HG03175 (cell line): ENCODE measurements around the gene PTEN.

Experiments used
- ATAC-seq: cut with Tn5 transposase; IDR thresholded peaks from one replicate; pipeline ENCODE4 v1.9.1; 2021; ENCODE audit warnings: mild to moderate bottlenecking, moderate library complexity; ENCODE audit not compliant: unreplicated experiment

Gene PTEN

GRCh38 chr10:87915989-87916388 lies 52.6 kb downstream of the PTEN start:
- ATAC-seq = no peak

- no peak for ATAC-seq
Observed at GRCh38 chr10:87916515-87916914, 53.1 kb downstream of the PTEN start.

GRCh38 chr10:87918254-87918859 lies 54.9 kb downstream of the PTEN start:
- no peak for ATAC-seq

- ATAC-seq = no peak
Observed at GRCh38 chr10:87920538-87920937, 57.1 kb downstream of the PTEN start.

GRCh38 chr10:87921931-87922688 lies 58.7 kb downstream of the PTEN start:
- ATAC-seq = no peak

- no peak for ATAC-seq
Observed at GRCh38 chr10:87923233-87923632, 59.8 kb downstream of the PTEN start.

- no peak for ATAC-seq
Observed at GRCh38 chr10:87925570-87925969, 62.1 kb downstream of the PTEN start.

- ATAC-seq = no peak
Observed at GRCh38 chr10:87927091-87927490, 63.7 kb downstream of the PTEN start.

- ATAC-seq = no peak
Observed at GRCh38 chr10:87928996-87929395, 65.6 kb downstream of the PTEN start.

GRCh38 chr10:87930141-87930540 lies 66.7 kb downstream of the PTEN start:
- ATAC-seq = no peak

- ATAC-seq = no peak
Observed at GRCh38 chr10:87930934-87931835, 67.8 kb downstream of the PTEN start.

GRCh38 chr10:87931836-87932230 lies 68.4 kb downstream of the PTEN start:
- no peak for ATAC-seq

GRCh38 chr10:87935290-87936141 lies 72.1 kb downstream of the PTEN start:
- ATAC-seq = no peak

GRCh38 chr10:87940210-87940609 lies 76.8 kb downstream of the PTEN start:
- ATAC-seq = no peak

- ATAC-seq = no peak
Observed at GRCh38 chr10:87942884-87943527, 79.6 kb downstream of the PTEN start.

GRCh38 chr10:87945984-87946383 lies 82.6 kb downstream of the PTEN start:
- ATAC-seq = no peak

- ATAC-seq = no peak
Observed at GRCh38 chr10:87952612-87953011, 89.2 kb downstream of the PTEN start.

- ATAC-seq = no peak
Observed at GRCh38 chr10:87956055-87956454, 92.6 kb downstream of the PTEN start.

- no peak for ATAC-seq
Observed at GRCh38 chr10:87957702-87958101, 94.3 kb downstream of the PTEN start.

- no peak for ATAC-seq
Observed at GRCh38 chr10:87960230-87960629, 96.8 kb downstream of the PTEN start.
